Testis (tissue), 2 donors: Measurements from ENCODE around the gene CTIF.

Source experiments
- CTCF ChIP-seq, 3 experiments: fragments of 450-650 bp in 2 of 3; fragments of 200-600 bp in 1 of 3; sonication (generic) in 1 of 3; IDR thresholded peaks; one replicate each; pipeline ENCODE4 v1.5.1; 2016 to 2019; ENCODE audit warnings: antibody characterized with exemption in 3 of 3, mild to moderate bottlenecking in 2 of 3, moderate library complexity in 1 of 3
- POLR2A ChIP-seq: fragments of 450-650 bp; IDR thresholded peaks from one replicate; pipeline ENCODE4 v1.6.1; 2017; ENCODE audit warnings: antibody characterized with exemption, mild to moderate bottlenecking, moderate library complexity

GRCh38 chr18:48826806-48827205 lies 288.0 kb downstream of the CTIF start:
- TF ChIP-seq CTCF (IDR thresholded peaks at IDR 0.05) (no peak), POLR2A (no peak)
